ENCODE measurements around the gene CCNB2.

- no peak for TF ChIP-seq ETV6 (IDR thresholded peaks at IDR 0.05; ENCODE audit: borderline replicate concordance in 1 of 2, low read depth in 2 of 2, low read length in 1 of 2)
- no peak for TF ChIP-seq ETV6 (CRISPR knock-in tag; IDR thresholded peaks at IDR 0.05; ENCODE audit: borderline replicate concordance)
- no peak for TF ChIP-seq SIRT6 (IDR thresholded peaks at IDR 0.05; ENCODE audit: low read depth, low read length)
Observed at GRCh38 chr15:59165726-59166125, 60.8 kb downstream of the CCNB2 start.
